ENCODE results near the gene MICAL2. TPM values are rescaled to one million over a fixed set of nuclear protein-coding genes. Genes with fewer than 3 reads are reported as not detected.

The MICAL2 gene
- total and polyA plus RNA-seq, 2 donors (not counting 1 experiment from before 2014, with no cell fraction given), result 0.32 to 0.40 TPM

GRCh38 chr11:12200991-12201985 is 90.9 kb downstream of the MICAL2 start:
- TF ChIP-seq, protein P1, sequence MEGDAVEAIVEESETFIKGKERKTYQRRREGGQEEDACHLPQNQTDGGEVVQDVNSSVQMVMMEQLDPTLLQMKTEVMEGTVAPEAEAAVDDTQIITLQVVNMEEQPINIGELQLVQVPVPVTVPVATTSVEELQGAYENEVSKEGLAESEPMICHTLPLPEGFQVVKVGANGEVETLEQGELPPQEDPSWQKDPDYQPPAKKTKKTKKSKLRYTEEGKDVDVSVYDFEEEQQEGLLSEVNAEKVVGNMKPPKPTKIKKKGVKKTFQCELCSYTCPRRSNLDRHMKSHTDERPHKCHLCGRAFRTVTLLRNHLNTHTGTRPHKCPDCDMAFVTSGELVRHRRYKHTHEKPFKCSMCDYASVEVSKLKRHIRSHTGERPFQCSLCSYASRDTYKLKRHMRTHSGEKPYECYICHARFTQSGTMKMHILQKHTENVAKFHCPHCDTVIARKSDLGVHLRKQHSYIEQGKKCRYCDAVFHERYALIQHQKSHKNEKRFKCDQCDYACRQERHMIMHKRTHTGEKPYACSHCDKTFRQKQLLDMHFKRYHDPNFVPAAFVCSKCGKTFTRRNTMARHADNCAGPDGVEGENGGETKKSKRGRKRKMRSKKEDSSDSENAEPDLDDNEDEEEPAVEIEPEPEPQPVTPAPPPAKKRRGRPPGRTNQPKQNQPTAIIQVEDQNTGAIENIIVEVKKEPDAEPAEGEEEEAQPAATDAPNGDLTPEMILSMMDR (IDR thresholded peaks at IDR 0.05), result no peak
- no peak for TF ChIP-seq EZH2 (IDR thresholded peaks at IDR 0.05; ENCODE audit: borderline replicate concordance, insufficient read depth, low read depth, low read length, poor library complexity, severe bottlenecking)
- no peaks in the 10 kb centered on the region for H3K27me3 Mint-ChIP-seq

More at GRCh38 chr11:12200991-12201985, 90.9 kb downstream of the MICAL2 start:
- H3K4me3 Mint-ChIP-seq, result no peak overlapping the region
- H3K27ac ChIP-seq (ENCODE audit: low read length in 2 of 2), result no peak overlapping the region
- H3K9ac ChIP-seq (ENCODE audit: low read length), result no peak overlapping the region
- ChIA-PET POLR2A (no interaction called here), CTCF (interaction anchor here (1.3 kb wide), 1 partner anchor 32 kb away, joined by 3 read pairs; no protein-coding TSS in a partner anchor)
- H3K9me3 ChIP-seq (ENCODE audit: control extremely low read depth in 1 of 3, control insufficient read depth in 2 of 3, insufficient read depth in 1 of 3, low read length in 2 of 3), result peaks cover 0 to 2% (median 0%) of the 10 kb centered on the region in 3 donors
- H3K9me3 Mint-ChIP-seq (ENCODE audit: insufficient read depth), result no peaks in the 10 kb centered on the region
- no peak overlapping the region for H2AFZ ChIP-seq (ENCODE audit: insufficient read depth, low read depth, low read length, poor library complexity, severe bottlenecking)
- H3K4me1 ChIP-seq (ENCODE audit: control insufficient read depth in 2 of 2, insufficient read depth in 2 of 2, low read length in 2 of 2), result no peaks in the 10 kb centered on the region
- ATAC-seq (ENCODE audit: low read depth) (no peak), DNase-seq (no peak)
- H3K79me2 ChIP-seq (ENCODE audit: control insufficient read depth, insufficient read depth, low read length), result no peaks in the 10 kb centered on the region
- H3K4me1 Mint-ChIP-seq, result no peaks in the 10 kb centered on the region
- H3K27me3 ChIP-seq (replicated peaks in 1 of 4; ENCODE audit: control extremely low read depth in 1 of 4, control insufficient read depth in 3 of 4, insufficient read depth in 4 of 4, low read length in 3 of 4), result no peaks in the 10 kb centered on the region
- no peak overlapping the region for H3K27ac Mint-ChIP-seq
- H3K4me2 ChIP-seq (replicated peaks; ENCODE audit: low read depth, low read length, poor library complexity, severe bottlenecking), result no peak overlapping the region
- WGBS (ENCODE audit: insufficient coverage), result 81% methylated on average over 10 of the region's 18 CpGs
- no peaks in the 10 kb centered on the region for H4K20me1 ChIP-seq (ENCODE audit: control insufficient read depth, insufficient read depth, low read length, poor library complexity, severe bottlenecking)
- no peak overlapping the region for H3K4me3 ChIP-seq (ENCODE audit: control extremely low read depth in 1 of 5, extremely low read depth in 1 of 5, insufficient read depth in 1 of 5, low read depth in 2 of 5, low read length in 4 of 5)
- intact Hi-C loops (cut with micrococcal nuclease), result no loop called here
- H3K36me3 ChIP-seq (replicated peaks in 1 of 2; ENCODE audit: control extremely low read depth in 1 of 2, control insufficient read depth in 1 of 2, extremely low read depth in 1 of 2, insufficient read depth in 2 of 2, low read length in 1 of 2), result no peaks in the 10 kb centered on the region

All from B cell (primary cell).